Globus pallidus (tissue), 1 donor: ENCODE measurements around the gene SPAG16.
A peak's percentile ranks its signal among the peaks of the same experiment; 100 is the strongest.
"Not testable (repeated sequence)": the region's sequence is repeated elsewhere in the genome, so short reads cannot be mapped to it uniquely, and the experiment has no call there.

Experiments used
- DNase-seq: peaks from one replicate; pipeline ENCODE4 v3.0.0-alpha.2; 2015; ENCODE audit warnings: low spot score

The SPAG16 gene

DNA sequence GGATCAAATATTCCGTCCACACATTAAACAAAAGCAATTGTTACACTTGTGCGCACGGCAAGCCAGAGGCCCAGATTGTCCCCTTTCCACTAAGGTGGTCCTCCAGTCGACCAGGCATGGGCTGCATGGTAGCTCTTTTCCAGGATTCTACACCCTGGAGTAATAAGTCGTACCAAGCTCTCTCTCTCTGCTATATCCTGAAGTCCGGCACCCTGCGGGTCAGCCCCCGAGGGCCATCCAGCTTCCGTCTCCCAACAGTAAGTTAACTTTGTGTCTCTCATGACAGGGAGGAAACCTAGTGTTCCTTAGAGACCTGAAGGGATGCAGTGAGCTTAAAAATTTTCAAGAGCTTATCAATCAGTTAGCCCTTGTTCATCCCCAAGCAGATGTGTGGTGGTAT is 126.4 kb downstream of the SPAG16 start:
- DNase-seq, result not testable (repeated sequence)

DNA sequence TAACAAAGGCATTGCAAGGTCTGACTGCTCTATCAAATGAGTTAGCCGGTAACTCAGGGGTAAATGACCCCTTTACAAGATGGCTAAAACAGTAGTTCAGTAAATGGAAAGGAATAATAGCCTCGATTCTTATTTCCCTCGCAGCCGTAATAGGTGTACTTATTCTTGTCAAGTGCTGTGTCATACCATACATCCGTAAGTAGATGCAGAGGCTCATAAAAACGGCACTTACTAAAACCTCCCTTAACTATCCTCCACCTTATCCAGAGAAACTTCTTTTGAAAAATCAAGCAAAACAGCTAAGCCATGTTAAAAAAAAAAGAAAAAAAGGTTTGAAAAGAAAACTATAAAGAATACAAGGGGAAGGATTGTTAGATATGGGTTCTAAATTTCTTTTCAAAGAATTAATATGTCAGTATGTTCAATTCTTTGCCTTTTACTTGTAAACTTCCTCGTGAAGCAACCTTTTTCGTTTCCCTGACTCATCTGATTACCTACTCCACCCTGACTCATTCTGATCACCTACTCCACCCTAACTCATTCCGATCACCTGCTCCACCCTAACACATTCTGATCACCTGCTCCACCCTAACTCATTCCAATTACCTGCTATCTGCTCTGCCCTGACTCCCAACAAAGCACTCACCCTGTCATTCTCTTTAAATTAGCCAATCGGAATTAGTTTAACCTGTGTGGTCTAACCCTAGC is 127.5 kb downstream of the SPAG16 start:
- no peak for DNase-seq

- no peak for DNase-seq
These were observed 130.8 kb downstream of the SPAG16 start for GRCh38 chr2:213415093-213415492.

DNA sequence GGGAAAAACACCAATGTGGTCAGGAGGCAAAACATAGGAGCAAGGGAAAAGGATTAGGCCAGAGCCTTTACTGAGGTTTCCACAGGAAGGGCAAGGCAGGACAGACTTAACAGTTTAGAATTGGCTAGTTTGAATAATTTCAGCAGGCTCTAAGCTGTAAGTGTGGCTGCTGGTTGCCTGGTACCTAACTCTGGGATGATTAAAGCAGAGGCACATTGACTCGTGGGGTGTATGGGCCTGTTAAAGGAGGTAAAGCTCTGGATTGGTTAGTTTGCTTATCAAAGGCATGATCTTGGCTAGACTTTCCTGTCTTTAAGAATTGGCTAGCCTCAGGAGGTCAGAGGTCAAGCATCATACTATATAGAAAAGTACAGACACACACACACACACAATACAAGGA is 132.6 kb downstream of the SPAG16 start:
- no peak for DNase-seq

DNA sequence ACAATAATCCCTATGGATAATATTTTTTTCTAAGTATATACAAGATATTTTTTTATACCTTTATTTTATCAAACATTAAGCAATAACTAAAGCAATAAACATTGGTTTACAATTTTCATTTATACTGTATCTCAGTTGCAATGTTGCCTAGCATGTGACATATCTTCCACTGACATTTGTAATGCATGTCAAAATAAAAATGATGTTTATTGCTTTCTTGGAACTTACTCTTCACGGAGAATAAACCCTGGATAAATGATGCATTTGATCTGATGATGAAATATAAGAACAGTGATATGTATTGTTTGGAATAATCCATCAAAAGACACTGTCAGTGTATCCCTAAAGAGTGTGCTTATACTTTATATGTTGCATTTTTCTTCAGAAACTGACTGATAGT is 135.7 kb downstream of the SPAG16 start:
- no peak for DNase-seq

DNA sequence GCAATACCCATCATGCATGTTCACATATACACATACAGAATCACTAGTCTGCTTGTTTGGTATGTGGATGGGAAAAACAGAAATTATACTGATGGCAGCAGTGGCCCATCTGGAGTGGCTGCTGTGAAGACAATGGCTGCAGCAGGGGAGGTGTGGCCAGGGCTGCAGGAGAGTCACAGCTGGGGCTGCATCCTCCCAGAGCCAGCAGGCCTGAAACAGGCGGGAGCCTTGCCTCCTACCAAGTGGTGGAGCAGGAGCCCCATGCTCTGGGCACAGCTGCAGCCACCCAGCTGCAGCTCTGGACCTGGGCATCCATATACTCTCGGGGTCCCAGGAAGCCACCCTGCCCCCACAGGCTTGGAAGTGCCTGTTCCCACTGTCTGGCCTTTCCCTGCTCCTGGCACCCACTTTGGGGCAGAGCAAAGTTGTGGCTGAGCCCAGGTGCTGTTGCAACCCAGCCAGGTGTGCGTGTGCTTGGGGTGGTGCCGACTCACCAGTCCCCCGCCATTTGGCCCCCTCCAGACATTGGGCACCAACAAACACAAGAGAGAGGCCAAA is 136.6 kb downstream of the SPAG16 start:
- no peak for DNase-seq

GRCh38 chr2:213422211-213422610 is 137.9 kb downstream of the SPAG16 start:
- no peak for DNase-seq

DNA sequence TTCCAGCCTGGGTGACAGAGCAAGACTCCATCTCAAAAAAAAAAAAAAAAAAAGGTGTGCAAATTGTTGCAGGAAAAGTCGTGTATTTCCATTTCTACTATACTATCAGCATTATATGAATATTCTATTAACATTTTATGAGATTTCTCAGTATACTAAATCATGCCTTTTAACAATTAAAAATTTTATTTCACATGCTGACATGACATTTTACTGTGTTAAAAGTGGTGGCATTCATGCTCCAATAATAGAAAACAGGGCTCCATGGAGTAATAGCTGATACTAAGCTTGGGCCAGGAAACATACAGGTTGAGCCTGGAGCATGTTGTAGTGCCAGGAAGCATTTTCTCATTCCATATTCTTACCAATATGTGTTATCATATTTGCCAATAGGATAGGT is 141.4 kb downstream of the SPAG16 start:
- DNase-seq, result no peak

GRCh38 chr2:213429516-213429915 is 145.3 kb downstream of the SPAG16 start:
- no peak for DNase-seq

DNA sequence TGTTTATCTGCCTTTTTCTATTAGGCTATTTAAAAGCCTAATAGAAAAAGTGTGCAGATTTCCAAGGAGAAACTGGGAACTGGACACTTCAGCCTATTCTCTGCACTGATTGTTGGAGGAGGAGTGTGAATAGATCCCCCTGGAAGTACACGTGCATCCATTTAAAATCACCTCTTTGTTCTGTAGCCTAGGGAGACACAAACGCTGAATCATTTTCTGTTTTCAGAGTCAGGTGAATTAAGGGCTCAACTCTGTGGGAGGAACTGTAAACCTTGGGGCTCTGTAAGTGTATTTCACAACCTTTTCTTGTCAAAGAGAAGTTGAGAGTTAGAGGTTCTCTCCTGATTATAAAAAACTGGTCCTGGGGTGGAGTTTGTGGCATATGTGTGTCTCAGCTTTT is 159.7 kb downstream of the SPAG16 start:
- DNase-seq, result no peak

GRCh38 chr2:213451542-213452239 is 167.4 kb downstream of the SPAG16 start:
- DNase-seq, result no peak

DNA sequence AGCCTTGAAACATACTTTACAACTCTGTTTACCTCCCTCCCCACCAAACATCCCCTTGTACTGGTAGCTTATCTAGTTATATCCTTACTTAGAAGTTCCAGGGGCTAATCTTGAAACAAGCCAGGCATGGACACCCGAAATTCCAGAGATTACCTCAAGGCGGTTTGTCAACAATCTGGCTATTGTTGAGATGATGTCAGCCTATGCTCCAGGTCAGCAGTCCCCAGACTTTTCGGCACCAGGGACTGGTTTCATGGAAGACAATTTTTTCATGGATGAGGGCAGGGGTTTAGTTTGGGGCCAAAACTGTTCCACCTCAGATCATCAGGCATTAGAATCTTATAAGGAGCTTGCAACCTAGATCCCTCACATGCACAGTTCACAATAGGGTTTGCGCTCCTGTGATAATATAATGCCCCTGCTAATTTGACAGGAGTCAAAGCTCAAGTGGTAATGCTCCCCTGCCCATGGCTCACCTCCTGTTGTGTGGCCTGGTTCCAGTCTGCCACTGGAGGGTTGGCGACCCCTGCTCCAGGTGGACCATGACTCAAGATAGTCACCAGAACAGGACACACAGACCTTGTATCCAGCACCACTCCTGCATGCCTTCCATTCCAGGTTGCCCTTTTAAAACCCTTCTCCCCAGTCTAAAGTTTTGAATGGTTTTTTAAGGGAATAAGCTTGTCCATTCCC is 171.2 kb downstream of the SPAG16 start:
- no peak for DNase-seq

GRCh38 chr2:213475433-213475832 is 191.2 kb downstream of the SPAG16 start:
- DNase-seq, result no peak

DNA sequence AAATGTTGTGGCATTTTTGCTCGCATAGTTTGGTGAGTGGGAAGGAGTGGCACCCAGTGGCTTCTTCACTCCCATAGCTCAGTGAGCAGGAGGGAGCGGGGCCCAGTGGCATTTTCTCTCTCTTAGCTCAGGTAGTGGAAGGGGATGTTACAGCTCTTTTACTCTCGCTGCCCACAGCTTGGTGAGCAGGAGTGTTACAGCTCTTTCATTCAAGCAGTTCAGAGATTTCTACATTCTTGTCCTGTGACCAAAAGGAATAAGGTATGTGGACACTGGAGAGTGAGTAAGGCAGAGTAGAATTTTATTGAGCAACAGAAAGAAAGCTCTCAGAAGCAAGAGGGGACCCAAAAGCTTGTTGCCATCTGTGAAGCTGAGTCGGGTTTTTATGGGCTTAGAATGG is 192.4 kb downstream of the SPAG16 start:
- no peak for DNase-seq

DNA sequence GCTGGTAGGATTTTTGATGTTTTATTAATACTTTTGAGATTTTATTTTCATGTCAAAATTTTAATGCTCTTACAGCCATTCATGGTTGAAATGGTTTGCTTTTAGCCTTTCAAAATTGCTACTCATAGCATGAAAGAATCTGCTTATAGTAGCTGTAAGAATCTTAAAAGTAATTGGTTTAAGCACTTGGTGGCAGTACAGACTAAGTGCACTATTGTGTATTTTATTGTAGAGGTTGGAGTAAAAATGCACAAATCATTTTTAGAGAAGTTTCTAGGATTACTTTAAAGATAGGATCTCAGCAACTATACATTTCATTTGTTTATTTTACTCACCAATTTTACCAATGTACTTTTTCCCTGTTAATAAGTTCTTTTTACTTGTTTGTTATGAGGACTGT is 205.8 kb downstream of the SPAG16 start:
- DNase-seq, result peak; percentile 2

DNA sequence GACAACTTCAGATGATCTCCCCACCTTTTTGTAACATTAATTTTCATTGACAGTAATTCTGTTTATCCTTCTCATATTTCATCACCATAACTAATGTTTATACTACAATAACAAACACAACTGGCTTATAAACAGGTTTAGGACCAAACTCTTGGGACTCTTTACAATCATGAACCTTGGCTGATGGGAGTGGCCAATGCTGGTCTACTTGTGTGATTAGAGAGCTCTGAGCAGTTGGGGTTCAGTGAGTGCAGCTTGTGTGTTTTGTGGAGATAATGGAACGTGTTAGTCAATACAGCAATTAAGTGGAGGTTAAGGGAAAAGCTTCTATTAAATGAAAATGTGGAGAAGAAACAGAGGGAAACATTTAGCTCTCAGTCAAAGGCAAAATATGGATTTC is 207.1 kb downstream of the SPAG16 start:
- DNase-seq, result no peak

GRCh38 chr2:213496226-213496625 is 212.0 kb downstream of the SPAG16 start:
- DNase-seq, result no peak

DNA sequence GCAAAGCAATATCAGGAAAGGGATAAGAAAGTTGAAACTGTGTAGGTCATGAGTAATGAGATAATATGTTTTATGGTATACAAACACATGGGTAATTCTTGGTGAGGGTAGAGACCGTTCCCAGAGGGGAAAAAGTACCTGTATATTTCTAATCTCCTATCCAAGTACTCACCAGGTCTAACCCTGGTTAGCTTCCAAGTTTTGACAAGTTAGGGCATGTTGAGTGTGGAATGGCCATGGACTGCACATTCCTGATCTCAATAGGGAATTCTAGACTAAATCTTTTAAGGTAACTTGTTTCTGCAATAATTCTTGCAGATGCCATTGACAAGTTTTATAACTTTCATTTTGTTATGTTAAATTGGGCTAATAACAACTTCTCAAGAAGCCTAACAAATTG is 216.6 kb downstream of the SPAG16 start:
- DNase-seq, result no peak

GRCh38 chr2:213524164-213524563 is 239.9 kb downstream of the SPAG16 start:
- DNase-seq, result no peak

GRCh38 chr2:213537579-213537978 is 253.3 kb downstream of the SPAG16 start:
- DNase-seq, result no peak

- DNase-seq, result no peak
These were observed 260.7 kb downstream of the SPAG16 start for GRCh38 chr2:213544940-213545339.

- no peak for DNase-seq
These were observed 261.2 kb downstream of the SPAG16 start for GRCh38 chr2:213545481-213545880.

DNA sequence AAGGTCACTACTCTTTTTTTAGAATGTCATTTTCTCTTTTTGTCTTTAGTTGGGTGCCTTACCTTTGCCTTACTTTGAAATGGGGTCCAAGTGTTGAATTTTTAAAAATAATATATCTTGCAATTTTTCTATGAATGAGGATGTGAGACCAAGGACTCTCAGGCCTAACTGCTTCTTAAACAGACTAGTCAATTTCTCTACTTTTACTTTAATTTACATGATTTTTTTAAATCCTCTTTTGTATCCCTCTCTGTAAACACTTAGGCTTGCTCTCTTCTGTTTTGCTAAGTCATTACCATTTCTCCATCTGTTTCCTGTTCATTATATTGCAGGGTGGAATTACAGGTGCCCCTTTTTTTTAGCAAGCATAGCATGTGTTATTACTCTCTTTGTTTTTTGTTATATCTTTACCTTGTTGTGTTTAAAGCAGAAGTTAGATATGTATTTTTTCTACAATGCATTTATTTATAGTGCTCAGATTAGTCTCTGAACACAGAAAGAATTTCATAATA is 261.8 kb downstream of the SPAG16 start:
- DNase-seq, result no peak
